ENCODE results near the gene TMEM198.

The TMEM198 gene

DNA sequence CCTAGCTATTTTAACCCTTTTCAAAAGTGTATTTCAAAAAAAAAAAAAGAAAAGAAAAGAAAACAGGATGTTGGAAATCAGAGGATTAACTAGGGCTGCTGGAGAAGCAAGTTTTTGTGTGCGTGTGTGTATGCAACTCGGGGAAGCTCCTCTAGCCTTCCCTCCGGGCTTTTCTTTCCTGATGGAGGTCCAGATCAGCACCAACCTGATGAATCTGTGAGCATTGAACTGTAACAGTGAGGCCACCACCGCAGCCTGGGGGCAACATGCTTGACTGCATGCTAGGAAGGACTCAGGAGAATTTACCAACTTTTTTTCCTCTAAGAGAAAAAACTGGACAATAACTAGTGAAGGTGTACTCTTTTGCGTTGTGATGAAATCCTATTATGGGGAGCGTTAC lies 25.2 kb downstream of the TMEM198 start:
- H3K27ac ChIP-seq = no peak overlapping the region
- no peak overlapping the region for H3K4me2 ChIP-seq
- H3K36me3 ChIP-seq (ENCODE audit: insufficient read depth) = no peaks in the 10 kb centered on the region
- H3K9ac ChIP-seq = no peak overlapping the region
- no peaks in the 10 kb centered on the region for H4K20me1 ChIP-seq (ENCODE audit: insufficient read depth)
- H3K4me1 ChIP-seq (ENCODE audit: low read depth, poor library complexity, severe bottlenecking) = no peaks in the 10 kb centered on the region
- no peaks in the 10 kb centered on the region for H3K79me2 ChIP-seq (ENCODE audit: insufficient read depth, low read depth)
- H3K27me3 ChIP-seq (ENCODE audit: insufficient read depth, low read depth) = peaks cover 71% of the 10 kb centered on the region
- H2AFZ ChIP-seq (ENCODE audit: low read depth) = no peak overlapping the region
- H3K4me3 ChIP-seq (IDR thresholded peaks at IDR 0.05; ENCODE audit: insufficient read depth, low read depth, low read length) = no peak overlapping the region
- TF ChIP-seq, protein P1, sequence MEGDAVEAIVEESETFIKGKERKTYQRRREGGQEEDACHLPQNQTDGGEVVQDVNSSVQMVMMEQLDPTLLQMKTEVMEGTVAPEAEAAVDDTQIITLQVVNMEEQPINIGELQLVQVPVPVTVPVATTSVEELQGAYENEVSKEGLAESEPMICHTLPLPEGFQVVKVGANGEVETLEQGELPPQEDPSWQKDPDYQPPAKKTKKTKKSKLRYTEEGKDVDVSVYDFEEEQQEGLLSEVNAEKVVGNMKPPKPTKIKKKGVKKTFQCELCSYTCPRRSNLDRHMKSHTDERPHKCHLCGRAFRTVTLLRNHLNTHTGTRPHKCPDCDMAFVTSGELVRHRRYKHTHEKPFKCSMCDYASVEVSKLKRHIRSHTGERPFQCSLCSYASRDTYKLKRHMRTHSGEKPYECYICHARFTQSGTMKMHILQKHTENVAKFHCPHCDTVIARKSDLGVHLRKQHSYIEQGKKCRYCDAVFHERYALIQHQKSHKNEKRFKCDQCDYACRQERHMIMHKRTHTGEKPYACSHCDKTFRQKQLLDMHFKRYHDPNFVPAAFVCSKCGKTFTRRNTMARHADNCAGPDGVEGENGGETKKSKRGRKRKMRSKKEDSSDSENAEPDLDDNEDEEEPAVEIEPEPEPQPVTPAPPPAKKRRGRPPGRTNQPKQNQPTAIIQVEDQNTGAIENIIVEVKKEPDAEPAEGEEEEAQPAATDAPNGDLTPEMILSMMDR (conservative IDR thresholded peaks at IDR 0.05; ENCODE audit: low read depth, low read length) = no peak

DNA sequence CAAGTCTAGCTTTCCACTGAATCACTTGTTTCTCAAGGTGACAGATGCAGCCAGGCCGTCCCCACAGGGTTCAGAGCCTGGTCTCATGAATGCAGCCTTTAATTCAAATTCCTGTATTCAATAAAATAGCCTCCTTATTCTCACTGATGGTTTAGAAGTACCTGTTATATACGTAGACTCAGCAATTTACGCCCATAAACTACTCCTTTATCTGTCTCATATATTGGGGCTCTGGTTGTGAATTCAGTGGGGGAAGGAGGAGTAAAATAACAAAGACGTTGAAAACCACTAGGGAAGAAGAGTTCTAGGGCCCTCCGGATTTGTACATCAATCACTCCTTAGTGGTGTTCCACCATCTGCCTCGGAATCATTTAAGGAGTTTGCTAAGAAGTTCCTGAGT lies 25.8 kb downstream of the TMEM198 start:
- no peak overlapping the region for H2AFZ ChIP-seq (ENCODE audit: low read depth)

DNA sequence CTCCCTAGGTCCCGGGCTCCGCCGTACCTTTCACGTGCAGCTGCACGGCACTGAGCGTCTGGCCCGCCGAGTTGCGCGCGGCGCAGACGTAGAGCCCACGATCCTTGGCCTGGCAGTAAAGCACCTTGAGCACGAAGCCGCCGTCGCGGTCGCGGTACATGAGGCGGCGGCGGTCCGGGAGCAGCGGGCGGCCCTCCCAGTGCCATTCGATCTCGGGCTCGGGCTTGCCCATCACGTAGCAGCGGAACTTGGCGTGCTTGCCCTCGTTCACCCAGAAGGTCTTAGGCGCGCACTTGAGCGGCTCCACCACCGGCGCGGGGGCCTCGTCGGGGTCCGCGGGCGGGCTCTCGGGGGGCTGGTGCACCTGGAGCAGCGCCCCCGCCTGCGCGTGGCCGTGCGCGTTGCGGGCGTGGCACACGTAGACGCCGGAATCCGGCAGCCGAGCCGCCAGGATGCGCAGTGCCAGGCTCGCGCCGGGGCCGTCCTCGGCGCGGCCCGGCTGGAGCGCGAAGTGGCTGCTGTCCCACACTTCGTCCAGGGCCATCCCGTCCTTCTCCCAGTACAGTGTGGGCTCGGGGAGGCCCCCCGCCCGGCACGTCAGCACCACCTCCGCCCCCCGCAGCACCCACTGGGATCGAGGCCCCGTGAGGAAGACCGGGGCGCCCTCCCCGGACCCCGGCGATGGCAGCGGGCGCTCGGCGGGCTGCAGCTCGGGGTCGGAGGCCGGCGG lies 26.5 kb downstream of the TMEM198 start:
- no peak overlapping the region for H3K9ac ChIP-seq
- H3K79me2 ChIP-seq (ENCODE audit: insufficient read depth, low read depth) = no peaks in the 10 kb centered on the region
- no peaks in the 10 kb centered on the region for H4K20me1 ChIP-seq (ENCODE audit: insufficient read depth)
- no peaks in the 10 kb centered on the region for H3K36me3 ChIP-seq (ENCODE audit: insufficient read depth)
- H3K4me1 ChIP-seq (ENCODE audit: low read depth, poor library complexity, severe bottlenecking) = no peaks in the 10 kb centered on the region
- H2AFZ ChIP-seq (ENCODE audit: low read depth) = no peak overlapping the region
- peaks cover 62% of the 10 kb centered on the region for H3K27me3 ChIP-seq (ENCODE audit: insufficient read depth, low read depth)
- H3K4me2 ChIP-seq = no peak overlapping the region
- H3K27ac ChIP-seq = no peak overlapping the region
- TF ChIP-seq, protein P1 (conservative IDR thresholded peaks at IDR 0.05; ENCODE audit: low read depth, low read length) = no peak
- H3K4me3 ChIP-seq (IDR thresholded peaks at IDR 0.05; ENCODE audit: insufficient read depth, low read depth, low read length) = no peak overlapping the region

More for the DNA sequence above, 25.8 kb downstream of the TMEM198 start:
- Histone ChIP-seq H3K79me2 (ENCODE audit: insufficient read depth, low read depth) (no peaks in the 10 kb centered on the region), H3K27me3 (ENCODE audit: insufficient read depth, low read depth) (peaks cover 65% of the 10 kb centered on the region), H3K4me1 (ENCODE audit: low read depth, poor library complexity, severe bottlenecking) (no peaks in the 10 kb centered on the region), H3K9ac (no peak overlapping the region), H3K4me2 (no peak overlapping the region), H3K4me3 (IDR thresholded peaks at IDR 0.05; ENCODE audit: insufficient read depth, low read depth, low read length) (no peak overlapping the region), H3K36me3 (ENCODE audit: insufficient read depth) (no peaks in the 10 kb centered on the region), H4K20me1 (ENCODE audit: insufficient read depth) (no peaks in the 10 kb centered on the region), H3K27ac (no peak overlapping the region)
- TF ChIP-seq, protein P1 (conservative IDR thresholded peaks at IDR 0.05; ENCODE audit: low read depth, low read length) = no peak

DNA sequence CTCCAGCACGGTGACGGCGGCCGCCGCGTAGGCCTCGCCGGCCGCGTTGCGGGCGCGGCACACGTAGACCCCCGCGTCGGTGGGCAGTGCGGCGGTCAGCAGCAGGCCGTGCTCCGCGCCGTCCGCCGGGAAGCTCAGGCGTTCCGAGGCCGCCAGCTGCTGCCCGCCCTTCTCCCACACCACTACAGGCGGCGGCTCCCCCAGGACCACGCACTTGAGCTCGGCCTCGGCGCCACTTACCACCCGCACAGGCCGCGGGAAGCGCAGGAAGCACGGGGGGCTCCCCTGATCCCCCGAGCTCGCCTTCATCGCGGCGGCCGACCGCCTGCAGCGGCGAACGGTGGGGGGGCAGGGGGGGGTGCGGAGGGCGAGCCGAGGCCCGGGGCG lies 27.1 kb downstream of the TMEM198 start:
- Histone ChIP-seq H3K27ac (no peak overlapping the region), H3K4me1 (ENCODE audit: low read depth, poor library complexity, severe bottlenecking) (no peaks in the 10 kb centered on the region), H3K36me3 (ENCODE audit: insufficient read depth) (no peaks in the 10 kb centered on the region), H3K79me2 (ENCODE audit: insufficient read depth, low read depth) (no peaks in the 10 kb centered on the region), H4K20me1 (ENCODE audit: insufficient read depth) (no peaks in the 10 kb centered on the region), H3K9ac (no peak overlapping the region), H3K4me3 (IDR thresholded peaks at IDR 0.05; ENCODE audit: insufficient read depth, low read depth, low read length) (no peak overlapping the region), H3K27me3 (ENCODE audit: insufficient read depth, low read depth) (peaks cover 56% of the 10 kb centered on the region), H3K4me2 (no peak overlapping the region), H2AFZ (ENCODE audit: low read depth) (no peak overlapping the region)
- TF ChIP-seq, protein P1 (conservative IDR thresholded peaks at IDR 0.05; ENCODE audit: low read depth, low read length) = no peak

Measured in KMS-11 (cell line).